HG03103 (cell line): ENCODE measurements around the gene PLS1.

Experiments
- ATAC-seq: cut with Tn5 transposase; IDR thresholded peaks from one replicate; pipeline ENCODE4 v1.9.1; 2021; ENCODE audit warnings: low read depth; ENCODE audit not compliant: unreplicated experiment

Gene PLS1

GRCh38 chr3:142754494-142754893, 158.3 kb downstream of the PLS1 start:
- ATAC-seq, result no peak
